Heart left ventricle (tissue), 16 donors: Measurements from ENCODE around the gene POMC. TPM values are rescaled to one million over a fixed set of nuclear protein-coding genes. Genes with fewer than 3 reads are reported as not detected.

Experiments used
- ATAC-seq, 4 donors: fragments of 200-7000 bp; cut with Tn5 transposase; one replicate each; pipeline ENCODE4 v1.9.1; 2020 to 2022; ENCODE audit warnings: moderate library complexity in 4 of 4, mild to moderate bottlenecking in 3 of 4, moderate number of reproducible peaks in 1 of 4
- DNase-seq, 5 donors: peaks; one replicate each; pipeline ENCODE4 v3.0.0-alpha.2; 2020
- H3K27ac ChIP-seq, 12 donors: fragments of 200-600 bp; sonication (generic) in 4 of 12; one replicate each; pipeline versions ENCODE4 v1.5.0 to v1.8.0; 2016 to 2022; ENCODE audit warnings: mild to moderate bottlenecking in 2 of 12
- H3K27me3 ChIP-seq, 9 donors: fragments of 200-600 bp; sonication (generic) in 2 of 9; one replicate each; pipeline versions ENCODE4 v1.5.1 to v1.8.0; 2016 to 2022; ENCODE audit warnings: mild to moderate bottlenecking in 3 of 9
- H3K36me3 ChIP-seq, 9 donors: fragments of 200-600 bp; sonication (generic) in 2 of 9; one replicate each; pipeline versions ENCODE4 v1.5.0 to v1.8.0; 2018 to 2022; ENCODE audit warnings: mild to moderate bottlenecking in 2 of 9
- H3K4me1 ChIP-seq, 12 donors: fragments of 200-600 bp; sonication (generic) in 4 of 12; one replicate each; pipeline versions ENCODE4 v1.5.0 to v1.8.0; 2016 to 2022; ENCODE audit warnings: mild to moderate bottlenecking in 3 of 12
- H3K4me3 ChIP-seq, 12 donors: fragments of 200-600 bp; sonication (generic) in 4 of 12; one replicate each; pipeline versions ENCODE4 v1.5.0 to v1.8.0; 2017 to 2022; ENCODE audit warnings: mild to moderate bottlenecking in 9 of 12, moderate library complexity in 4 of 12
- H3K9me3 ChIP-seq, 12 donors: fragments of 200-600 bp; sonication (generic) in 4 of 12; one replicate each; pipeline versions ENCODE4 v1.5.0 to v1.8.0; 2016 to 2022; ENCODE audit warnings: mild to moderate bottlenecking in 1 of 12
- CTCF ChIP-seq, 12 donors: fragments of 200-600 bp; sonication (generic) in 4 of 12; IDR thresholded peaks; one replicate each; pipeline versions ENCODE4 v1.5.0 to v1.8.0; 2018 to 2022; ENCODE audit warnings: antibody characterized with exemption in 12 of 12, mild to moderate bottlenecking in 5 of 12
- POLR2A ChIP-seq, 2 donors: fragments of 450-650 bp; IDR thresholded peaks; one replicate each; pipeline ENCODE4 v1.6.1; 2017; ENCODE audit warnings: antibody characterized with exemption in 2 of 2, mild to moderate bottlenecking in 2 of 2, moderate library complexity in 2 of 2
- WGBS, 4 donors: extraction: QIAGEN DNeasy Blood & Tissue Kit in 2 of 4; methylation state at CpG; one replicate each; pipeline versions ENCODE4 v1.1.5 to v1.1.7; 2013 to 2018; 5-methylcytosine and 5-hydroxymethylcytosine counted together
- intact Hi-C, 10 donors: fragments of 100-400 bp; cut with DNase I; formaldehyde crosslinking; loops; one replicate each; pipeline versions ENCODE4 v1.11.1 to v1.14.2; 2022
- polyA plus RNA-seq, 2 donors: library from polyadenylated mRNA; stranded (reverse); fragments of 200-250 nt; gene quantifications; one replicate each; pipeline ENCODE4 v1.2.3, GENCODE V29; 2013
- total RNA-seq, 9 donors: library from RNA; depleted of rRNA in 2 of 9; stranded (reverse); fragments of >200 nt in 2 of 9; fragmentation: NEBNext Ultra II Directional in 3 of 9; extraction: Animal tissue kit (Norgen Biotek cat#: 25700) in 3 of 9; gene quantifications; one replicate each; pipeline versions ENCODE4 v1.1.0 to v1.2.4, GENCODE V29; 2016 to 2023
- donor health status: ischemic (EF 13 %, LVEDD 7.1; RV severe dilation, severe dysfunction).
- donor health status: healthy with polysubstance abuse.
- donor health status: DM: no; HTN: yes; CAD: no.
- donor health status: DM: no; HTN: no; CAD: no.
- donor health status: ischemic (EF 25% LVEDD 6.9; RV normal size, moderate dysfunction).
- donor health status: ischemic (EF 25% LVEDD 5.7; RV mildly dilated, moderate dysfunction).
- donor health status: healthy.
- donor health status: DM: yes; HTN: yes; CAD: no.
- donor health status: ischemic (EF 35%, LVEDD 5.7; RV mildly dilated, moderate dysfunction).
- donor health status: nonischemic (EF 11% LVEDD 7.7; RV severe dilation, severe dysfunction).
- donor health status: DM: yes; HTN: yes; CAD: no.
- donor health status: PGD.
- donor health status: ischemic (EF 29% LVEDD 5.4; RV normal size, mild dysfunction).
- donor health status: nonischemic (EF 23%, LVEDD 6.1; RV moderate dilation, normal function).

POMC gene
- total and polyA plus RNA-seq, 11 donors = 0.77 to 8.0 (median 3.0) TPM

GRCh38 chr2:25174192-25174861, 5.9 kb upstream of the POMC start:
- Histone ChIP-seq H3K4me1 (no peaks in the 10 kb centered on the region), H3K27me3 (peaks cover 0 to 33% (median 6%) of the 10 kb centered on the region in 9 donors), H3K27ac (no peak overlapping the region), H3K9me3 (peaks cover 0 to 6% (median 0%) of the 10 kb centered on the region in 12 donors), H3K4me3 (no peak overlapping the region), H3K36me3 (no peaks in the 10 kb centered on the region)
- WGBS, 4 donors = 92 to 94% (median 93%) methylated on average over 6 of the region's 6 CpGs
- TF ChIP-seq CTCF (IDR thresholded peaks at IDR 0.05) (no peak), POLR2A (IDR thresholded peaks at IDR 0.05) (no peak)
- ATAC-seq (no peak), DNase-seq (no peak)
- intact Hi-C loops = no loop called here

- whole genome bisulfite sequencing, 4 donors = 83 to 94% (median 91%) methylated on average over 5 of the region's 5 CpGs
- ATAC-seq (no peak), DNase-seq (no peak)
- H3K27me3 ChIP-seq = peaks cover 5 to 34% (median 12%) of the 10 kb centered on the region in 9 donors
- no peak overlapping the region for H3K27ac ChIP-seq
- H3K36me3 ChIP-seq = no peaks in the 10 kb centered on the region
- H3K9me3 ChIP-seq = peaks cover 0 to 6% (median 0%) of the 10 kb centered on the region in 12 donors
- intact Hi-C loops = no loop called here
- H3K4me3 ChIP-seq = no peak overlapping the region
- peaks cover 0 to 1% (median under 1%) of the 10 kb centered on the region in 12 donors for H3K4me1 ChIP-seq
- TF ChIP-seq CTCF (IDR thresholded peaks at IDR 0.05) (no peak), POLR2A (IDR thresholded peaks at IDR 0.05) (no peak)
Observed at GRCh38 chr2:25173719-25174118, 5.3 kb upstream of the POMC start.

GRCh38 chr2:25170888-25171287, 2.5 kb upstream of the POMC start:
- H3K4me3 ChIP-seq = no peak overlapping the region
- H3K9me3 ChIP-seq = peaks cover 0 to 6% (median 0%) of the 10 kb centered on the region in 12 donors
- intact Hi-C loops = no loop called here
- no peaks in the 10 kb centered on the region for H3K36me3 ChIP-seq
- DNase-seq = no peak
- H3K27ac ChIP-seq = no peak overlapping the region
- H3K4me1 ChIP-seq = peaks cover 0 to 16% (median 10%) of the 10 kb centered on the region in 12 donors
- TF ChIP-seq POLR2A (IDR thresholded peaks at IDR 0.05) (no peak), CTCF (IDR thresholded peaks at IDR 0.05) (no peak)
- H3K27me3 ChIP-seq = peaks cover 14 to 59% (median 37%) of the 10 kb centered on the region in 9 donors
- ATAC-seq = no peak
- 85 to 93% (median 89%) methylated on average over 7 of the region's 7 CpGs for WGBS, 4 donors

- TF ChIP-seq POLR2A (IDR thresholded peaks at IDR 0.05) = no peak
- TF ChIP-seq CTCF (IDR thresholded peaks at IDR 0.05) = no peak
- Histone ChIP-seq H3K4me1 (peaks cover 0 to 16% (median 10%) of the 10 kb centered on the region in 12 donors), H3K27ac (no peak overlapping the region), H3K27me3 (peaks cover 16 to 65% (median 44%) of the 10 kb centered on the region in 9 donors), H3K9me3 (peaks cover 0 to 6% (median 0%) of the 10 kb centered on the region in 12 donors), H3K4me3 (no peak overlapping the region), H3K36me3 (no peaks in the 10 kb centered on the region)
- no peak for DNase-seq
- 60 to 75% (median 64%) methylated on average over 2 of the region's 2 CpGs for WGBS, 4 donors
- ATAC-seq = no peak
- intact Hi-C loops = no loop called here
Observed at GRCh38 chr2:25169073-25169470, 692 bp upstream of the POMC start.
